GM19193 (cell line): ENCODE measurements around the gene NT5DC4.

Experiments used
- POLR2A ChIP-seq: IDR thresholded peaks from 4 replicates; pipeline ENCODE4 v1.6.1; 2011; ENCODE audit not compliant: insufficient read depth, insufficient read length; ENCODE audit errors: extremely low read depth

The NT5DC4 gene

GRCh38 chr2:112782234-112782799, 61.5 kb downstream of the NT5DC4 start:
- TF ChIP-seq POLR2A: no peak

GRCh38 chr2:112783187-112783714, 62.4 kb downstream of the NT5DC4 start:
- TF ChIP-seq POLR2A: no peak

DNA sequence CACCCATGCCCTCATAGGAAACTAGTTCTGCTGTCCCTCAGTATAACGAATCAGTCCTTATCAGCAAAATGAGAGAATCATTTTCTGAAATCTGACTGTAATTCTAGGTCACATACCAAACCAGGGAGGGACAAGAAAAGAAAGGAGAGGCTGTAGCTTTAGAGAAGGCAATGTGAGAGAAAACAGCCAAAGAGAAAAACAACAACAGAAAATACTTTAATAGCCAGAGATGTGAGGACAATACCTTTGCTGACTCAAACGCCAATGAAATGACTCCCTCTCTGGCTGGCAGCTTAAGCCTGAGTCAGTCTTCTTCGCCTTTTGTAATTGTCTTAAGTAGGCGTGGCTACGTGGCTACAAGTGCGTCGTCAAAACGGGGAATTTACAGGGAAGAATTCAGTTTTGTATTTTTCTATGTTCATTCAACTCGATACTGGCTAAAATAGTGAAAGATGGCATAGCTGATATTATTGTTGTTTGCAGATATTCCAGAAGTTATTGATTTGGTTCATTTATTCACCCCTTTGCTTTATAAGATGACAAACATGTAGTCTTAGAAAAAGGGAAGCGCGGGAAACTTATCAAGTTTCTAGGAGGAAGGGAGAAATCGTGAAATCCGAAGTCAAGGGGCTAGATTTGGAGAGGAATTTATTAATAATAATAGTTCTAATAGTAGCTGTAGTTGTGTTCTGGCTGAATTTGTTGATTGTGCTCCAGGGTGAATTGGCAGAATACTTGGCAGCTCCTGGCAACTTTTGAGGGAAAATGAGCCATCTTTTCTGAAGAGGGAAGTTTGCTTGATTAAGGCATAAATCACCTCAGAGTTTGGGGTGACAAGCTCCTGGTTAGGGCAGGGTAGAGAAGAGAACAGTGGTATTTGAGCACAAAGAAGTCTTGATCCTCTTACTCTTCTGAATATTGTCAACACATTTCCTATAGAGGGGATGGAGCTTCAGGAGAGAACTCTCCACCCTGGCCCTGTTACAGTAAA, 63.7 kb downstream of the NT5DC4 start, which contains the start of gene IL1A:
Gene IL1A, minus strand, starts transcription at position 295 of the 991 bp plus-strand sequence. CDS start 723 bp downstream, outside the sequence.
- TF ChIP-seq POLR2A: peak; percentile 65

GRCh38 chr2:112787294-112787693, 66.5 kb downstream of the NT5DC4 start:
- TF ChIP-seq POLR2A: no peak

- no peak for TF ChIP-seq POLR2A
Measured at GRCh38 chr2:112787729-112788393, 67.0 kb downstream of the NT5DC4 start.

DNA sequence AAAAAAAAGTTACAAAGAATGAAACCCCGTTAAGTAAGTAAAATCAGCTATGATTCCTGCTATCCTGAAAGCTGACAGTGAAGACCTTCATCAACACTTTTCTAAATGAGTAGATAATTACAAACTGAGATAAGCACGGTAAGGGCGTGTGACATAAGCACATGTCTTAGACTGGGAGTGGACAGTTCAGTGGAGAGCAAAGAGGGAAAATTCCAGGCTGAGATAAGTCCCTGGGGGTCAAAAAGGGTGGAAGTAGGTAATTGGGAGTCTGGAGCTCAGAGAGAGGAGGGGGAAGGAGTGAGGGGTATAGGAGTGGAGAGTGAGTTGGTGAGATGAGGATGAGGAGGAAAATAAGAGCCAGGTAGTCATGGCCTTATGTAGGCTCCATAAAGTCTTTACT, 67.8 kb downstream of the NT5DC4 start:
- TF ChIP-seq POLR2A: no peak
